H9 (cell line): Measurements from ENCODE around the gene CLIC3. TPM values are rescaled to one million over a fixed set of nuclear protein-coding genes. Genes with fewer than 3 reads are reported as not detected.

ENCODE experiments used
- DNase-seq: peaks from one replicate; pipeline ENCODE4 v3.0.0-alpha.2; 2017
- H2AFZ ChIP-seq: one replicate; pipeline ENCODE4 v1.6.1; 2013; ENCODE audit warnings: mild to moderate bottlenecking, low read length, control low read depth, moderate library complexity
- H2AK5ac ChIP-seq: 2 replicates; pipeline ENCODE4 v1.6.1; 2013; ENCODE audit warnings: low read length, control low read depth, mixed read lengths; ENCODE audit not compliant: insufficient read length
- H2BK120ac ChIP-seq: one replicate; pipeline ENCODE4 v1.6.1; 2013; ENCODE audit warnings: low read depth, mild to moderate bottlenecking, low read length, control low read depth, inconsistent platforms; ENCODE audit not compliant: poor library complexity, severe bottlenecking
- H2BK12ac ChIP-seq: 2 replicates; pipeline ENCODE4 v1.6.1; 2013; ENCODE audit warnings: low read length, control low read depth, mixed read lengths, low read depth; ENCODE audit not compliant: insufficient read length
- H2BK15ac ChIP-seq: 2 replicates; pipeline ENCODE4 v1.6.1; 2013; ENCODE audit warnings: low read depth, low read length, control low read depth
- H2BK20ac ChIP-seq: one replicate; pipeline ENCODE4 v1.6.1; 2013; ENCODE audit warnings: low read depth, mild to moderate bottlenecking, low read length, control low read depth, inconsistent platforms; ENCODE audit not compliant: poor library complexity, severe bottlenecking
- H2BK5ac ChIP-seq: 2 replicates; pipeline ENCODE4 v1.6.1; 2013; ENCODE audit warnings: low read length, control low read depth, mixed read lengths; ENCODE audit not compliant: insufficient read length
- H3K14ac ChIP-seq: 2 replicates; pipeline ENCODE4 v1.6.1; 2013; ENCODE audit warnings: low read length, control low read depth; ENCODE audit not compliant: insufficient read depth
- H3K18ac ChIP-seq: 2 replicates; pipeline ENCODE4 v1.6.1; 2013; ENCODE audit warnings: low read depth, mild to moderate bottlenecking, mixed read lengths, low read length, control low read depth; ENCODE audit not compliant: insufficient read length
- H3K23ac ChIP-seq: 2 replicates; pipeline ENCODE4 v1.6.1; 2013; ENCODE audit warnings: low read length, control low read depth, mixed read lengths, low read depth; ENCODE audit not compliant: insufficient read length
- H3K23me2 ChIP-seq: 2 replicates; pipeline ENCODE4 v1.6.1; 2013; ENCODE audit warnings: low read depth, mild to moderate bottlenecking, mixed read lengths, low read length, control low read depth; ENCODE audit not compliant: insufficient read length, poor library complexity, severe bottlenecking
- H3K27ac ChIP-seq: 2 replicates; pipeline ENCODE4 v1.5.1; 2013; ENCODE audit warnings: low read length, control low read depth, mixed read lengths, low read depth; ENCODE audit not compliant: insufficient read length
- H3K27me3 ChIP-seq: 2 replicates; pipeline ENCODE4 v1.6.1; 2013; ENCODE audit warnings: low read length, control low read depth, inconsistent platforms; ENCODE audit not compliant: insufficient read depth
- H3K4ac ChIP-seq: 2 replicates; pipeline ENCODE4 v1.6.1; 2013; ENCODE audit warnings: low read depth, mild to moderate bottlenecking, control low read depth, inconsistent platforms, low read length, moderate library complexity
- H3K4me1 ChIP-seq: 2 replicates; pipeline ENCODE4 v1.6.1; 2013; ENCODE audit warnings: low read length, control low read depth, inconsistent platforms; ENCODE audit not compliant: insufficient read depth
- H3K4me2 ChIP-seq: 2 replicates; pipeline ENCODE4 v1.6.1; 2013; ENCODE audit warnings: low read length, control low read depth, mixed read lengths; ENCODE audit not compliant: insufficient read length, insufficient read depth
- H3K56ac ChIP-seq: 2 replicates; pipeline ENCODE4 v1.6.1; 2013; ENCODE audit warnings: low read depth, mild to moderate bottlenecking, mixed read lengths, low read length, control low read depth; ENCODE audit not compliant: insufficient read length
- H3K79me1 ChIP-seq: 2 replicates; pipeline ENCODE4 v1.6.1; 2013; ENCODE audit warnings: low read depth, mild to moderate bottlenecking, moderate library complexity, low read length, control low read depth, inconsistent platforms; ENCODE audit not compliant: insufficient read depth, poor library complexity, severe bottlenecking
- H3K79me2 ChIP-seq: 2 replicates; pipeline ENCODE4 v1.6.1; 2013; ENCODE audit warnings: low read length, control low read depth, inconsistent platforms; ENCODE audit not compliant: insufficient read depth
- H3K9ac ChIP-seq: 2 replicates; pipeline ENCODE4 v1.6.1; 2013; ENCODE audit warnings: low read length, control low read depth, mixed read lengths; ENCODE audit not compliant: insufficient read length; ENCODE audit errors: extremely low read depth
- H3K9me3 ChIP-seq: one replicate; pipeline ENCODE4 v1.6.1; 2013; ENCODE audit warnings: low read depth, low read length, inconsistent platforms; ENCODE audit not compliant: control insufficient read depth
- H3T11ph ChIP-seq: one replicate; pipeline ENCODE4 v1.6.1; 2013; ENCODE audit warnings: mild to moderate bottlenecking, low read length, control low read depth, inconsistent platforms
- H4K20me1 ChIP-seq: one replicate; pipeline ENCODE4 v1.6.1; 2013; ENCODE audit not compliant: control insufficient read depth, insufficient read length, insufficient read depth
- H4K5ac ChIP-seq: 2 replicates; pipeline ENCODE4 v1.6.1; 2013; ENCODE audit warnings: low read depth, mild to moderate bottlenecking, mixed read lengths, low read length, control low read depth; ENCODE audit not compliant: insufficient read length
- H4K8ac ChIP-seq: replicated peaks from 2 replicates; pipeline ENCODE4 v1.6.1; 2013; ENCODE audit warnings: low read length, control low read depth, mixed read lengths, low read depth; ENCODE audit not compliant: insufficient read length
- H4K91ac ChIP-seq: 2 replicates; pipeline ENCODE4 v1.6.1; 2013; ENCODE audit warnings: low read depth, mild to moderate bottlenecking, moderate library complexity, mixed read lengths, low read length, control low read depth; ENCODE audit not compliant: insufficient read length
- H3K27ac Mint-ChIP-seq, 3 experiments: 2 replicates in 2 of 3; 3 replicates in 1 of 3; pipeline ENCODE4 v1.8.0; 2020 to 2021; ENCODE audit warnings: mixed read lengths in 3 of 3, mild to moderate bottlenecking in 1 of 3, moderate library complexity in 1 of 3
- H3K27me3 Mint-ChIP-seq: 2 replicates; pipeline ENCODE4 v1.8.0; 2021; ENCODE audit warnings: low read depth, mild to moderate bottlenecking, moderate library complexity, mixed read lengths
- H3K36me3 Mint-ChIP-seq, 3 experiments: 2 replicates in 2 of 3; 3 replicates in 1 of 3; pipeline ENCODE4 v1.8.0; 2020 to 2021; ENCODE audit warnings: low read depth in 3 of 3, mixed read lengths in 3 of 3; ENCODE audit not compliant: insufficient read depth in 1 of 3
- H3K4me1 Mint-ChIP-seq, 2 experiments: 2 replicates each; pipeline ENCODE4 v1.8.0; 2020; ENCODE audit warnings: mixed read lengths in 2 of 2
- H3K4me3 Mint-ChIP-seq, 2 experiments: 2 replicates in 1 of 2; 3 replicates in 1 of 2; pipeline ENCODE4 v1.8.0; 2020 to 2021; ENCODE audit warnings: mild to moderate bottlenecking in 2 of 2, mixed read lengths in 2 of 2, moderate library complexity in 1 of 2
- H3K9me3 Mint-ChIP-seq, 2 experiments: 2 replicates in 1 of 2; 3 replicates in 1 of 2; pipeline ENCODE4 v1.8.0; 2020; ENCODE audit warnings: mild to moderate bottlenecking in 2 of 2, mixed read lengths in 2 of 2, moderate library complexity in 1 of 2
- WGBS: extraction: QIAGEN DNeasy Blood & Tissue Kit; methylation state at CpG from one replicate; pipeline ENCODE4 v1.1.7; 2013; ENCODE audit warnings: missing lambda C conversion rate, low lambda C conversion rate, mixed read lengths; ENCODE audit not compliant: insufficient read length; ENCODE audit errors: extremely low coverage; 5-methylcytosine and 5-hydroxymethylcytosine counted together
- long read RNA-seq: library from polyadenylated mRNA; unstranded; transcript quantifications from one replicate; pipeline ENCODE4 v2.0.0, GENCODE V29; 2020
- total RNA-seq: library from RNA; stranded (reverse); gene quantifications from 2 replicates; pipeline ENCODE4 v1.2.1, GENCODE V29; 2021
- TF ChIP-seq, protein P1 (sequence below): fragments of 200-600 bp; sonication (generic); conservative IDR thresholded peaks from 3 replicates; pipeline ENCODE4 v1.8.0; 2021; ENCODE audit warnings: antibody characterized with exemption, mild to moderate bottlenecking

CLIC3 gene, protein sequence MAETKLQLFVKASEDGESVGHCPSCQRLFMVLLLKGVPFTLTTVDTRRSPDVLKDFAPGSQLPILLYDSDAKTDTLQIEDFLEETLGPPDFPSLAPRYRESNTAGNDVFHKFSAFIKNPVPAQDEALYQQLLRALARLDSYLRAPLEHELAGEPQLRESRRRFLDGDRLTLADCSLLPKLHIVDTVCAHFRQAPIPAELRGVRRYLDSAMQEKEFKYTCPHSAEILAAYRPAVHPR
- 0.29 and 0.31 TPM in 2 replicates for total RNA-seq
- long read RNA-seq, result 0 reads

DNA sequence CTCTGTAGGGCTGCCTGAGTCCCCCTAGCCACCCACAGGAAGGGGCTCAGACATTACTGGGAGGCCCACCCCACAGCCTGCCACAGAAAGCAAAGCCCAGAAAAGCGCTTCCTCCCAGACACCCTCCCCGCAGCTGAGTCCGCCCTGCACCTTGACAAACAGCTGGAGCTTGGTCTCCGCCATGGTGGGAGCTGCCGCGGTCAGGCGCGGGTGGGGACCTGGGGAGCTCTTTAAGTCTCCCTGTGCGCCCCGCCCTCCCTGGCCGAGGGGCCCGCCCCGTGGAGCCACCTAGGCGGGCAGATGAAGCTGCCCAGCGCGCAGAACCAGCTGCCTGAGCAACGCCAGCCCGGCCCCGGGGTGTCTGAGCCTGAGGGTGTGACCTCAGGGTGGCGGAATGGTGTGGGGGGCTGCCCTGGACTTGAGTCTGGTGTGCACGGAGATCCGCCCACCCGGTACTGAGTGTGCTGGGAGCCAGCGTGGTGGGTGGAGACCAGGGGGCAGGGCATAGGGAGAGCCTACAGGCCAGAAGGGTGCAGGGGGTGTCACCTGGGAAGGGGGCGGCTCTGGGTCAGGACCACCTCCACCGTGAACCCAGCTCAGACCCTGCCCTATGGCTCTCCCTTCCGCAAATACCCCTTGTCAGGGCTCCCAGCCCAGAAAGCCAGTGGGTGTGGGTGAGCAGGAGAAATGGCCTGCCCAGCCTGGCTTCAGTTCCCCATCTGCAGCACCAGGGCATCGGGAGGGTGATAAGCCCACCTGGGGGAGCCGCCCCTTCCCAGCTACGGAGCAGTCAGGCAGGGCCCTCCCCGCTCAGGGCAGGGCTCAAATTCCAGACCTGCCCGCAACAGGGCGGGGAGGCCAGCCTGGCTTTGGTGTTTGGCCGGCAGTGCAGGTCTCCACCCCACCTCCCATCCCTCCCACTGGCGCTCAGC is at the start of gene CLIC3:
Gene CLIC3, minus strand, starts transcription at position 208 of the 932 bp plus-strand sequence. Its CDS starts 25 bp downstream, at position 183.
- no peak within 1 kb of the TSS for H2AK5ac ChIP-seq
- no peak within 1 kb of the TSS for H3K4ac ChIP-seq
- H3K56ac ChIP-seq, result no peak within 1 kb of the TSS
- H4K20me1 ChIP-seq, result no peaks in the 10 kb centered on the region
- H3K27me3 ChIP-seq, result no peaks in the 10 kb centered on the region
- H3K9ac ChIP-seq, result no peak within 1 kb of the TSS
- H3K27ac ChIP-seq, result no peak within 1 kb of the TSS
- no peak within 1 kb of the TSS for H2AFZ ChIP-seq
- Mint-ChIP-seq H3K9me3 (no peaks in the 10 kb centered on the region), H3K27ac (no peak within 1 kb of the TSS), H3K27me3 (peaks cover 6% of the 10 kb centered on the region), H3K4me3 (peak within 1 kb of the TSS; percentile 40 to 46; a peak in 3 of 5 replicates), H3K36me3 (peaks cover 0 to 8% (median 2%) of the 10 kb centered on the region in 3 experiments; a peak in 4 of 7 replicates), H3K4me1 (peaks cover 9 to 12% of the 10 kb centered on the region in 2 experiments)
- H3K79me1 ChIP-seq, result no peaks in the 10 kb centered on the region
- no peak within 1 kb of the TSS for H4K8ac ChIP-seq
- H4K91ac ChIP-seq, result no peak within 1 kb of the TSS
- no peak within 1 kb of the TSS for H3K23ac ChIP-seq
- H2BK12ac ChIP-seq, result no peak within 1 kb of the TSS
- no peak within 1 kb of the TSS for H3K18ac ChIP-seq
- no peak within 1 kb of the TSS for H2BK15ac ChIP-seq
- no peak within 1 kb of the TSS for H3T11ph ChIP-seq
- H3K14ac ChIP-seq, result no peak within 1 kb of the TSS
- H2BK20ac ChIP-seq, result no peak within 1 kb of the TSS
- H3K23me2 ChIP-seq, result peaks cover 6% of the 10 kb centered on the region
- no CpG with 5 or more reads among the region's 35 CpGs for WGBS
- H4K5ac ChIP-seq, result no peak within 1 kb of the TSS
- no peak within 1 kb of the TSS for H2BK5ac ChIP-seq
- DNase-seq, result peak; percentile 76
- TF ChIP-seq, protein P1, sequence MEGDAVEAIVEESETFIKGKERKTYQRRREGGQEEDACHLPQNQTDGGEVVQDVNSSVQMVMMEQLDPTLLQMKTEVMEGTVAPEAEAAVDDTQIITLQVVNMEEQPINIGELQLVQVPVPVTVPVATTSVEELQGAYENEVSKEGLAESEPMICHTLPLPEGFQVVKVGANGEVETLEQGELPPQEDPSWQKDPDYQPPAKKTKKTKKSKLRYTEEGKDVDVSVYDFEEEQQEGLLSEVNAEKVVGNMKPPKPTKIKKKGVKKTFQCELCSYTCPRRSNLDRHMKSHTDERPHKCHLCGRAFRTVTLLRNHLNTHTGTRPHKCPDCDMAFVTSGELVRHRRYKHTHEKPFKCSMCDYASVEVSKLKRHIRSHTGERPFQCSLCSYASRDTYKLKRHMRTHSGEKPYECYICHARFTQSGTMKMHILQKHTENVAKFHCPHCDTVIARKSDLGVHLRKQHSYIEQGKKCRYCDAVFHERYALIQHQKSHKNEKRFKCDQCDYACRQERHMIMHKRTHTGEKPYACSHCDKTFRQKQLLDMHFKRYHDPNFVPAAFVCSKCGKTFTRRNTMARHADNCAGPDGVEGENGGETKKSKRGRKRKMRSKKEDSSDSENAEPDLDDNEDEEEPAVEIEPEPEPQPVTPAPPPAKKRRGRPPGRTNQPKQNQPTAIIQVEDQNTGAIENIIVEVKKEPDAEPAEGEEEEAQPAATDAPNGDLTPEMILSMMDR, result no peak
- H2BK120ac ChIP-seq, result no peak within 1 kb of the TSS
- H3K9me3 ChIP-seq, result no peaks in the 10 kb centered on the region
- H3K4me1 ChIP-seq, result no peaks in the 10 kb centered on the region
- peak within 1 kb of the TSS; percentile 37 for H3K4me2 ChIP-seq
- no peaks in the 10 kb centered on the region for H3K79me2 ChIP-seq
